ENCODE measurements around the gene DENND5B. TPM values are rescaled to one million over a fixed set of nuclear protein-coding genes. Genes with fewer than 3 reads are reported as not detected.

Gene DENND5B
- total and polyA plus RNA-seq, 10 of the 15 experiments (the other 5 are each of a cell fraction or from before 2014, with no cell fraction given): 0.39 to 32.5 (median 20.6) TPM

DNA sequence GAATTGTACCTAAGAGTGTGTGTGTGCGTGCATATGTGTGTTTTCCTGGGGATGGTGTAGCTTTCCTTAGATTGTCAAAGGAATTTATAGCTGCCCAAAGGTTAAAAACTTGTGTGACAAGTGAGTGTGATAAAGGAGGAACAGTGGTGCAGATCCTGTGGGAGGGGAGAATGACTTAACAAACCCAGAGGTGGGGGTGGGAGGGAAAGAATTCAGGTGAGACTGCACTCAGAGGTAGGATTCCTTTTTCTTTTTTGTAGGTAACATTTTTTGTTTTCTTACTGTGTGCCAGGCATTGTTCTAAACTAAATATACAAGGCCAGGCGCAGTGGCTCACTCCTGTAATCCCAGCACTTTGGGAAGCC lies 219.7 kb downstream of the DENND5B start:
- H3K9me3 ChIP-seq (replicated peaks; ENCODE audit: control insufficient read depth, insufficient read depth, low read length): no peaks in the 10 kb centered on the region
- H3K79me2 ChIP-seq (ENCODE audit: control insufficient read depth, insufficient read depth, low read length): no peaks in the 10 kb centered on the region
- no peak overlapping the region for H3K4me3 ChIP-seq
- CTCF ChIA-PET: no interaction called here
- no peak for DNase-seq (ENCODE audit: low read depth, low spot score)
- no peak for ATAC-seq
- H2AFZ ChIP-seq (ENCODE audit: control insufficient read depth, low read depth, low read length): no peak overlapping the region
- no TSS peak for BruUV-seq (replicated peaks)
- RAD21 ChIA-PET (ENCODE audit: unreplicated experiment): no interaction called here
- FAIRE-seq: no peak
- no peak overlapping the region for H3K9ac ChIP-seq (ENCODE audit: control insufficient read depth, insufficient read depth, low read length)
- in situ Hi-C loops (cut with MboI): no loop called here
- H3K27ac ChIP-seq (ENCODE audit: control insufficient read depth, insufficient read depth): no peak overlapping the region
- no peaks in the 10 kb centered on the region for H4K20me1 ChIP-seq (ENCODE audit: control insufficient read depth, insufficient read depth)
- intact Hi-C loops (cut with micrococcal nuclease; ENCODE audit: unreplicated experiment): no loop called here
- SMC1A ChIA-PET (ENCODE audit: uncharacterized antibody, unreplicated experiment): no interaction called here
- H3K4me2 ChIP-seq (ENCODE audit: control insufficient read depth, insufficient read depth): no peak overlapping the region
- H3K36me3 ChIP-seq (ENCODE audit: control insufficient read depth in 2 of 2, insufficient read depth in 2 of 2, low read length in 1 of 2): no peaks in the 10 kb centered on the region
- 94% methylated on average over 2 of the region's 2 CpGs for WGBS (ENCODE audit: insufficient coverage, insufficient replicate concordance, low lambda C conversion rate, missing lambda C conversion rate)
- no peaks in the 10 kb centered on the region for H3K27me3 ChIP-seq (replicated peaks in 1 of 2; ENCODE audit: control insufficient read depth in 2 of 2, insufficient read depth in 2 of 2, low read length in 1 of 2)
- POLR2A ChIA-PET: no interaction called here
- H3K4me1 ChIP-seq (ENCODE audit: control insufficient read depth, insufficient read depth, low read length): no peaks in the 10 kb centered on the region
- TF ChIP-seq PAX8 (IDR thresholded peaks at IDR 0.05) (no peak), SMC3 (IDR thresholded peaks at IDR 0.05; ENCODE audit: borderline replicate concordance, low read length) (no peak), TCF12 (IDR thresholded peaks at IDR 0.05; ENCODE audit: low read depth, low read length) (no peak), SMAD5 (IDR thresholded peaks at IDR 0.05; ENCODE audit: low read depth) (no peak), RFX5 (IDR thresholded peaks at IDR 0.05; ENCODE audit: low read depth, low read length) (no peak), CEBPB (IDR thresholded peaks at IDR 0.05; ENCODE audit: borderline replicate concordance in 1 of 2, low read depth in 2 of 2, low read length in 2 of 2) (no peak), POLR2A (IDR thresholded peaks at IDR 0.05; ENCODE audit: low read depth, low read length) (no peak), ETV6 (conservative IDR thresholded peaks at IDR 0.05 in 1 of 2, IDR thresholded peaks at IDR 0.05 in 1 of 2; ENCODE audit: borderline replicate concordance in 1 of 2, low read depth in 1 of 2) (no peak), POU2F2 (IDR thresholded peaks at IDR 0.05; ENCODE audit: borderline replicate concordance, low read depth, low read length) (no peak), STAT1 (conservative IDR thresholded peaks at IDR 0.05) (no peak), TARDBP (IDR thresholded peaks at IDR 0.05; ENCODE audit: borderline replicate concordance) (no peak), STAT3 (IDR thresholded peaks at IDR 0.05; ENCODE audit: low read depth, low read length) (no peak), BCL11A (IDR thresholded peaks at IDR 0.05; ENCODE audit: low read depth, low read length) (no peak)
- TF ChIP-seq, protein P1, sequence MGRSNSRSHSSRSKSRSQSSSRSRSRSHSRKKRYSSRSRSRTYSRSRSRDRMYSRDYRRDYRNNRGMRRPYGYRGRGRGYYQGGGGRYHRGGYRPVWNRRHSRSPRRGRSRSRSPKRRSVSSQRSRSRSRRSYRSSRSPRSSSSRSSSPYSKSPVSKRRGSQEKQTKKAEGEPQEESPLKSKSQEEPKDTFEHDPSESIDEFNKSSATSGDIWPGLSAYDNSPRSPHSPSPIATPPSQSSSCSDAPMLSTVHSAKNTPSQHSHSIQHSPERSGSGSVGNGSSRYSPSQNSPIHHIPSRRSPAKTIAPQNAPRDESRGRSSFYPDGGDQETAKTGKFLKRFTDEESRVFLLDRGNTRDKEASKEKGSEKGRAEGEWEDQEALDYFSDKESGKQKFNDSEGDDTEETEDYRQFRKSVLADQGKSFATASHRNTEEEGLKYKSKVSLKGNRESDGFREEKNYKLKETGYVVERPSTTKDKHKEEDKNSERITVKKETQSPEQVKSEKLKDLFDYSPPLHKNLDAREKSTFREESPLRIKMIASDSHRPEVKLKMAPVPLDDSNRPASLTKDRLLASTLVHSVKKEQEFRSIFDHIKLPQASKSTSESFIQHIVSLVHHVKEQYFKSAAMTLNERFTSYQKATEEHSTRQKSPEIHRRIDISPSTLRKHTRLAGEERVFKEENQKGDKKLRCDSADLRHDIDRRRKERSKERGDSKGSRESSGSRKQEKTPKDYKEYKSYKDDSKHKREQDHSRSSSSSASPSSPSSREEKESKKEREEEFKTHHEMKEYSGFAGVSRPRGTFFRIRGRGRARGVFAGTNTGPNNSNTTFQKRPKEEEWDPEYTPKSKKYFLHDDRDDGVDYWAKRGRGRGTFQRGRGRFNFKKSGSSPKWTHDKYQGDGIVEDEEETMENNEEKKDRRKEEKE (IDR thresholded peaks at IDR 0.05): no peak
- TF ChIP-seq, protein P2, sequence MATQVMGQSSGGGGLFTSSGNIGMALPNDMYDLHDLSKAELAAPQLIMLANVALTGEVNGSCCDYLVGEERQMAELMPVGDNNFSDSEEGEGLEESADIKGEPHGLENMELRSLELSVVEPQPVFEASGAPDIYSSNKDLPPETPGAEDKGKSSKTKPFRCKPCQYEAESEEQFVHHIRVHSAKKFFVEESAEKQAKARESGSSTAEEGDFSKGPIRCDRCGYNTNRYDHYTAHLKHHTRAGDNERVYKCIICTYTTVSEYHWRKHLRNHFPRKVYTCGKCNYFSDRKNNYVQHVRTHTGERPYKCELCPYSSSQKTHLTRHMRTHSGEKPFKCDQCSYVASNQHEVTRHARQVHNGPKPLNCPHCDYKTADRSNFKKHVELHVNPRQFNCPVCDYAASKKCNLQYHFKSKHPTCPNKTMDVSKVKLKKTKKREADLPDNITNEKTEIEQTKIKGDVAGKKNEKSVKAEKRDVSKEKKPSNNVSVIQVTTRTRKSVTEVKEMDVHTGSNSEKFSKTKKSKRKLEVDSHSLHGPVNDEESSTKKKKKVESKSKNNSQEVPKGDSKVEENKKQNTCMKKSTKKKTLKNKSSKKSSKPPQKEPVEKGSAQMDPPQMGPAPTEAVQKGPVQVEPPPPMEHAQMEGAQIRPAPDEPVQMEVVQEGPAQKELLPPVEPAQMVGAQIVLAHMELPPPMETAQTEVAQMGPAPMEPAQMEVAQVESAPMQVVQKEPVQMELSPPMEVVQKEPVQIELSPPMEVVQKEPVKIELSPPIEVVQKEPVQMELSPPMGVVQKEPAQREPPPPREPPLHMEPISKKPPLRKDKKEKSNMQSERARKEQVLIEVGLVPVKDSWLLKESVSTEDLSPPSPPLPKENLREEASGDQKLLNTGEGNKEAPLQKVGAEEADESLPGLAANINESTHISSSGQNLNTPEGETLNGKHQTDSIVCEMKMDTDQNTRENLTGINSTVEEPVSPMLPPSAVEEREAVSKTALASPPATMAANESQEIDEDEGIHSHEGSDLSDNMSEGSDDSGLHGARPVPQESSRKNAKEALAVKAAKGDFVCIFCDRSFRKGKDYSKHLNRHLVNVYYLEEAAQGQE (IDR thresholded peaks at IDR 0.05; ENCODE audit: low read depth, low read length): no peak
- TF ChIP-seq, protein P3, sequence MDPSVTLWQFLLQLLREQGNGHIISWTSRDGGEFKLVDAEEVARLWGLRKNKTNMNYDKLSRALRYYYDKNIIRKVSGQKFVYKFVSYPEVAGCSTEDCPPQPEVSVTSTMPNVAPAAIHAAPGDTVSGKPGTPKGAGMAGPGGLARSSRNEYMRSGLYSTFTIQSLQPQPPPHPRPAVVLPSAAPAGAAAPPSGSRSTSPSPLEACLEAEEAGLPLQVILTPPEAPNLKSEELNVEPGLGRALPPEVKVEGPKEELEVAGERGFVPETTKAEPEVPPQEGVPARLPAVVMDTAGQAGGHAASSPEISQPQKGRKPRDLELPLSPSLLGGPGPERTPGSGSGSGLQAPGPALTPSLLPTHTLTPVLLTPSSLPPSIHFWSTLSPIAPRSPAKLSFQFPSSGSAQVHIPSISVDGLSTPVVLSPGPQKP (IDR thresholded peaks at IDR 0.05; ENCODE audit: low read depth, low read length): no peak
- TF ChIP-seq, protein P4, sequence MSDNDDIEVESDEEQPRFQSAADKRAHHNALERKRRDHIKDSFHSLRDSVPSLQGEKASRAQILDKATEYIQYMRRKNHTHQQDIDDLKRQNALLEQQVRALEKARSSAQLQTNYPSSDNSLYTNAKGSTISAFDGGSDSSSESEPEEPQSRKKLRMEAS (IDR thresholded peaks at IDR 0.05; ENCODE audit: low read depth, low read length): no peak

All from GM12878 (cell line).